SK-N-SH treated with all-trans-retinoic acid at 6 μM for 48 hours (cell line): Measurements from ENCODE around the gene AGAP1.

Experiments
- ATAC-seq: fragments of 200-7000 bp; cut with Tn5 transposase; 3 replicates; pipeline ENCODE4 v1.9.1; 2020; ENCODE audit warnings: mild to moderate bottlenecking, moderate library complexity
- ARNTL ChIP-seq: fragments of 450-650 bp; formaldehyde crosslinking; IDR thresholded peaks from 2 replicates; pipeline ENCODE4 v1.5.0; 2020; ENCODE audit warnings: low read depth, mild to moderate bottlenecking, moderate library complexity, borderline replicate concordance
- CREB5 ChIP-seq: fragments of 250-450 bp; sonication (Bioruptor Pico); IDR thresholded peaks from 2 replicates; pipeline ENCODE4 v1.5.1; 2020; ENCODE audit warnings: low read depth, mild to moderate bottlenecking, moderate library complexity
- ESRRG ChIP-seq: fragments of 250-450 bp; sonication (Bioruptor Pico); IDR thresholded peaks from 2 replicates; pipeline ENCODE4 v1.6.1; 2021; ENCODE audit warnings: mild to moderate bottlenecking
- GLIS3 ChIP-seq: fragments of 250-450 bp; sonication (Bioruptor Pico); IDR thresholded peaks from 2 replicates; pipeline ENCODE4 v1.5.0; 2020; ENCODE audit warnings: mild to moderate bottlenecking, moderate library complexity
- ISL1 ChIP-seq: fragments of 250-450 bp; sonication (Bioruptor Pico); IDR thresholded peaks from 2 replicates; pipeline ENCODE4 v2.1.2; 2022; ENCODE audit warnings: mild to moderate bottlenecking, moderate library complexity
- OSR1 ChIP-seq: fragments of 250-450 bp; sonication (Bioruptor Pico); IDR thresholded peaks from 2 replicates; pipeline ENCODE4 v1.8.0; 2022; ENCODE audit warnings: moderate library complexity, mild to moderate bottlenecking, inconsistent platforms
- POU6F1 ChIP-seq: fragments of 250-450 bp; sonication (Bioruptor Pico); IDR thresholded peaks from 2 replicates; pipeline ENCODE4 v1.8.0; 2021; ENCODE audit warnings: low read depth, mild to moderate bottlenecking, moderate library complexity, borderline replicate concordance
- PPARA ChIP-seq: fragments of 250-450 bp; sonication (Bioruptor Pico); IDR thresholded peaks from 2 replicates; pipeline ENCODE4 v1.5.0; 2020; ENCODE audit warnings: mild to moderate bottlenecking, borderline replicate concordance
- SNAI2 ChIP-seq: fragments of 250-450 bp; sonication (Bioruptor Pico); IDR thresholded peaks from 2 replicates; pipeline ENCODE4 v1.5.0; 2020; ENCODE audit warnings: mild to moderate bottlenecking, moderate library complexity
- TCF4 ChIP-seq: fragments of 250-450 bp; sonication (Bioruptor Pico); IDR thresholded peaks from 2 replicates; pipeline ENCODE4 v1.8.0; 2021; ENCODE audit warnings: mild to moderate bottlenecking, moderate library complexity, borderline replicate concordance
- ZC3H10 ChIP-seq: fragments of 250-450 bp; sonication (Bioruptor Pico); IDR thresholded peaks from 2 replicates; pipeline ENCODE4 v1.5.1; 2021; ENCODE audit warnings: mild to moderate bottlenecking, moderate library complexity
- ZNF565 ChIP-seq: fragments of 450-650 bp; formaldehyde crosslinking; conservative IDR thresholded peaks from 2 replicates; pipeline ENCODE4 v1.5.0; 2020; ENCODE audit warnings: low read depth, mild to moderate bottlenecking, moderate library complexity
- ZNF70 ChIP-seq: fragments of 450-650 bp; formaldehyde crosslinking; IDR thresholded peaks from 2 replicates; pipeline ENCODE4 v1.5.0; 2020; ENCODE audit warnings: mild to moderate bottlenecking, moderate library complexity
- ZNF8 ChIP-seq: fragments of 450-650 bp; formaldehyde crosslinking; IDR thresholded peaks from 2 replicates; pipeline ENCODE4 v1.5.0; 2020; ENCODE audit warnings: mild to moderate bottlenecking, moderate library complexity
- TF ChIP-seq, protein P1 (sequence below): fragments of 250-450 bp; sonication (Bioruptor Pico); IDR thresholded peaks from 2 replicates; pipeline ENCODE4 v1.5.1; 2021; ENCODE audit warnings: mild to moderate bottlenecking, moderate library complexity
- TF ChIP-seq, protein P2 (sequence below): fragments of 250-450 bp; sonication (Bioruptor Pico); IDR thresholded peaks from 2 replicates; pipeline ENCODE4 v1.8.0; 2020; ENCODE audit warnings: mild to moderate bottlenecking, moderate library complexity, borderline replicate concordance

The AGAP1 gene

DNA sequence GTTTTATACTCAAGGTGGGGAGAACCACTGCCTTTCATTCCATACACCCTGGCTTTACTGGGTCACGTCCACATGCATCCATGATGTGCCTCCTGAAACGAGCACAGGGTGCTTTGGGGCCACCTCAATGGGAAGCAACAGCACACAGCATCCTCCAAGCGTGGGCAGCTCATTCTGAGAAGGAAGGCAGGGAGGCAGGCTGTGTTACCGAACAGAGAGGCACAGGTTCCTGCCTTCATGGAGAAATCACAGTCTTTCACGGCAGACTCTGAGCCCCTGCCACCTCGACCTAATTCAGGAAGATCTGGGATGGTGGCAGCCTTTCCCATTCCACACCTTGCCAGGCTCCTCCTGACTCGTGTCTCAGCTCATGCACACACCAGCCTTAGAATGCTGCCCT is 544.3 kb downstream of the AGAP1 start:
- no peak for ATAC-seq
- TF ChIP-seq POU6F1 (CRISPR knock-in tag), result no peak
- no peak for TF ChIP-seq ISL1 (CRISPR knock-in tag)
- TF ChIP-seq SNAI2, result no peak

DNA sequence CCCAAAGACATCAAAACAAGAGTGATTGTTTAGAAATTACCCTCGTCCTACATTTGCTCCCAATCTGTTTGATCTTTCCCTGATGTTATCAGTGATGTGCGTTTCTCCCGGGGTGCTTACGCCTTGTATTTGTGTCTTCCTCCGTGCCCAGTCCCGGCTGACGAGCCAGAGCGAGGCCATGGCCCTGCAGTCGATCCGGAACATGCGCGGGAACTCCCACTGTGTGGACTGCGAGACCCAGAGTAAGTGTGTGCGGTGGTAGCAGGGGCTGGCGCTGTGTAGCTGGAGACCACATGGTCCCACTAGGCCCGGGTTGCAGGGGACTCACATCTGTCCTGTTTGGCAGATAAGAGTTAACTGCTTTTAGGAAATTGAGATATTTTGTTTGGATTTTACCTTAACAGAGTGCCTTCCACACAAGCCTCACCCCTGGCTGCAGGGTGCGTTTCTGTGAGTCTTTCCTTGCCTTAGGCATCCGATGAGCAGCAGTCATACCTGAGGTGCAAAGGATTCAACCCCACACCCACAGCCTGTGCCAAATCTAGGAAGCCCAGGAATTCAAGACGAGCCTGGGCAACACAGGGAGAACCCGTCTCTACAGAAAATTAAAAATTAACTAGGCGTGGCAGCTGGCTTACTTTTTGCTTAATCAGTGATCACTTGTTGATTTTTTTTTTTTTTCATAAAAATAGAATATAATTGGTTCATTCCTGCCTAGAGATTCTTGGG is 546.9 kb downstream of the AGAP1 start:
- no peak for TF ChIP-seq ZC3H10 (CRISPR knock-in tag)
- no peak for TF ChIP-seq ZNF8
- TF ChIP-seq CREB5 (CRISPR knock-in tag), result no peak
- TF ChIP-seq ARNTL, result no peak
- TF ChIP-seq POU6F1 (CRISPR knock-in tag), result no peak
- TF ChIP-seq ZNF565 (CRISPR knock-in tag), result no peak
- no peak for TF ChIP-seq PPARA (CRISPR knock-in tag)
- TF ChIP-seq ISL1 (CRISPR knock-in tag), result no peak
- no peak for TF ChIP-seq ESRRG
- TF ChIP-seq, protein P1, sequence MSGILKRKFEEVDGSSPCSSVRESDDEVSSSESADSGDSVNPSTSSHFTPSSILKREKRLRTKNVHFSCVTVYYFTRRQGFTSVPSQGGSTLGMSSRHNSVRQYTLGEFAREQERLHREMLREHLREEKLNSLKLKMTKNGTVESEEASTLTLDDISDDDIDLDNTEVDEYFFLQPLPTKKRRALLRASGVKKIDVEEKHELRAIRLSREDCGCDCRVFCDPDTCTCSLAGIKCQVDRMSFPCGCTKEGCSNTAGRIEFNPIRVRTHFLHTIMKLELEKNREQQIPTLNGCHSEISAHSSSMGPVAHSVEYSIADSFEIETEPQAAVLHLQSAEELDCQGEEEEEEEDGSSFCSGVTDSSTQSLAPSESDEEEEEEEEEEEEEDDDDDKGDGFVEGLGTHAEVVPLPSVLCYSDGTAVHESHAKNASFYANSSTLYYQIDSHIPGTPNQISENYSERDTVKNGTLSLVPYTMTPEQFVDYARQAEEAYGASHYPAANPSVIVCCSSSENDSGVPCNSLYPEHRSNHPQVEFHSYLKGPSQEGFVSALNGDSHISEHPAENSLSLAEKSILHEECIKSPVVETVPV (CRISPR knock-in tag), result no peak
- TF ChIP-seq ZNF70 (CRISPR knock-in tag), result no peak
- no peak for ATAC-seq

DNA sequence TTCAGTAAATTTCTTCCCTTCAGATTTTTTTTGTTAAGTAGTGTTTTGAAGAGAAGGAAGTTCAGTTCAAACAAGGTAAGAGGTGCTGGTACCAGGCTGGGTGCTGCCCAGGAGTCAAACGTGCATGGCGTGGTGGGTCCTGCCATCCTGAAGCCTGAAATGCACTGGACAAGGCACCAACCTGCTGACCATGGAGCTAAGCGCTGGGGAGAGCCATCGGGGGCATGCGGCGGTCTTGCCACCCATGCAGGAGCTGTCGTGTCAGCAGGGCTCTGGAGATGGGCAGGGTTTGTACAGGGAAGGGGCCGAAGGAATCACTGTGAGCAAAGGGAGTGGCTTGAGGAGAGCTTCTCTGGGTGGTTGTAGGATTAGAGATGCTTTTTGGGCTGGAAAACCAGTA is 547.8 kb downstream of the AGAP1 start:
- TF ChIP-seq ZC3H10 (CRISPR knock-in tag) (no peak), CREB5 (CRISPR knock-in tag) (no peak), ZNF8 (no peak)
- no peak for ATAC-seq

DNA sequence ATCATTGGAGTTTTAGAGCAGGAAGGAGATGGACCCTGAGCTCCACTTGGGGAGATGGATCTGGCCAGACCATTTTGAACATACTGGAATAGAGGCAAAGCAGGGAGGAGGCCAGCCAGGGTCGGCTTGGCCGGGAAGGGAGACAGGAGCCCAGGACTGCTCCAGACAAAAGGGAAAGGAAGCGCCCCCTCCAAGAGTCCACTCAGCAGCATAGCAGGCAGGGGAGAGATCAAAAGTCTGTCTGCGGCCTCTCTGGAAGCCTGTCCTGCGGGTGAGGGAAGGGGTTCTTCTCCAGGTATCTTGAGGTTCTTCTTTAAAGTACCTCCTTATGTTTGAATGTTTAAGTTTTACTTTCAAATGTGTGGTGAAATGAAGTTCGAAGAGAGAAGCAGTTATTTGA is 548.2 kb downstream of the AGAP1 start:
- no peak for TF ChIP-seq OSR1
- no peak for TF ChIP-seq ARNTL
- TF ChIP-seq ZNF70 (CRISPR knock-in tag), result no peak
- TF ChIP-seq GLIS3 (CRISPR knock-in tag), result no peak
- no peak for TF ChIP-seq ZC3H10 (CRISPR knock-in tag)
- TF ChIP-seq POU6F1 (CRISPR knock-in tag), result no peak
- no peak for TF ChIP-seq TCF4 (CRISPR knock-in tag)
- no peak for ATAC-seq

- TF ChIP-seq, protein P2, sequence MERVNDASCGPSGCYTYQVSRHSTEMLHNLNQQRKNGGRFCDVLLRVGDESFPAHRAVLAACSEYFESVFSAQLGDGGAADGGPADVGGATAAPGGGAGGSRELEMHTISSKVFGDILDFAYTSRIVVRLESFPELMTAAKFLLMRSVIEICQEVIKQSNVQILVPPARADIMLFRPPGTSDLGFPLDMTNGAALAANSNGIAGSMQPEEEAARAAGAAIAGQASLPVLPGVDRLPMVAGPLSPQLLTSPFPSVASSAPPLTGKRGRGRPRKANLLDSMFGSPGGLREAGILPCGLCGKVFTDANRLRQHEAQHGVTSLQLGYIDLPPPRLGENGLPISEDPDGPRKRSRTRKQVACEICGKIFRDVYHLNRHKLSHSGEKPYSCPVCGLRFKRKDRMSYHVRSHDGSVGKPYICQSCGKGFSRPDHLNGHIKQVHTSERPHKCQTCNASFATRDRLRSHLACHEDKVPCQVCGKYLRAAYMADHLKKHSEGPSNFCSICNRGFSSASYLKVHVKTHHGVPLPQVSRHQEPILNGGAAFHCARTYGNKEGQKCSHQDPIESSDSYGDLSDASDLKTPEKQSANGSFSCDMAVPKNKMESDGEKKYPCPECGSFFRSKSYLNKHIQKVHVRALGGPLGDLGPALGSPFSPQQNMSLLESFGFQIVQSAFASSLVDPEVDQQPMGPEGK, result no peak
- no peak for TF ChIP-seq ZNF70 (CRISPR knock-in tag)
- ATAC-seq, result no peak
Observed at GRCh38 chr2:236044191-236044590, 550.3 kb downstream of the AGAP1 start.
